ENCODE measurements around the gene CSDE1. TPM values are rescaled to one million over a fixed set of nuclear protein-coding genes. Genes with fewer than 3 reads are reported as not detected.

CSDE1 gene
- total RNA-seq, 1 donor from 2014 or later: 487 TPM

Small RNAs within 50 kb of the gene (small RNA-seq; reads per million reads assigned to genes)
- gene RN7SL432P (ENCODE audit: low replicate concordance): not detected
- 0.07 reads per million for gene RNY1P13 (ENCODE audit: low replicate concordance)

Other genes starting within 250 kb of the CSDE1 start
- gene TRIM33, start 246.8 kb downstream of the CSDE1 start, total RNA-seq: 61.4 TPM
- gene BCAS2, start 176.4 kb downstream of the CSDE1 start, total RNA-seq: 30.0 TPM
- gene DENND2C, start 87.9 kb downstream of the CSDE1 start, total RNA-seq: 14.9 TPM
- gene AMPD1, start 62.4 kb downstream of the CSDE1 start, total RNA-seq: 8.2 TPM
- gene NRAS, start 41.2 kb downstream of the CSDE1 start, total RNA-seq: 36.7 TPM
- gene SIKE1, start 22.7 kb upstream of the CSDE1 start, total RNA-seq: 69.0 TPM
- not detected for gene SYCP1, start 96.9 kb upstream of the CSDE1 start, total RNA-seq